ENCODE results near the gene PLCH1.
"Not testable (repeated sequence)": the region's sequence is repeated elsewhere in the genome, so short reads cannot be mapped to it uniquely, and the experiment has no call there.

PLCH1 gene

DNA sequence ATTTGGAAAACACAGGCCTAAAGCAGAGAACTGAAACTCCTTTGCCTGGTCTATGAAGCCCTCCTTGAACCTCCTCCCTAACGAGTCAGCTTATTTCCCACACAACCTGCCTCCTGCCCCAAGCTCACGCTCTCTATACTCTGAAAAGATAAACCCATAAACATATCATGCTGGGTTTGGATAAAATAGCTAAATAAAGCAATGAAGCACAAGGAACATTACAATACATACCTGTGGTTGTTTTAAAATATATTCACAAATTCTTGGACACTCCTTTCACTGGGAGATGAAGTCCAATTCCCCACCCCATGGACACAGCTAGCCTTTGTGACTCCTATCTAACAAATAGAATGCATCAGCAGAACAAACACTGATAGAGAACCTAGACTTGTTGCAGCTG lies 98.2 kb downstream of the PLCH1 start:
- TF ChIP-seq, protein P1, sequence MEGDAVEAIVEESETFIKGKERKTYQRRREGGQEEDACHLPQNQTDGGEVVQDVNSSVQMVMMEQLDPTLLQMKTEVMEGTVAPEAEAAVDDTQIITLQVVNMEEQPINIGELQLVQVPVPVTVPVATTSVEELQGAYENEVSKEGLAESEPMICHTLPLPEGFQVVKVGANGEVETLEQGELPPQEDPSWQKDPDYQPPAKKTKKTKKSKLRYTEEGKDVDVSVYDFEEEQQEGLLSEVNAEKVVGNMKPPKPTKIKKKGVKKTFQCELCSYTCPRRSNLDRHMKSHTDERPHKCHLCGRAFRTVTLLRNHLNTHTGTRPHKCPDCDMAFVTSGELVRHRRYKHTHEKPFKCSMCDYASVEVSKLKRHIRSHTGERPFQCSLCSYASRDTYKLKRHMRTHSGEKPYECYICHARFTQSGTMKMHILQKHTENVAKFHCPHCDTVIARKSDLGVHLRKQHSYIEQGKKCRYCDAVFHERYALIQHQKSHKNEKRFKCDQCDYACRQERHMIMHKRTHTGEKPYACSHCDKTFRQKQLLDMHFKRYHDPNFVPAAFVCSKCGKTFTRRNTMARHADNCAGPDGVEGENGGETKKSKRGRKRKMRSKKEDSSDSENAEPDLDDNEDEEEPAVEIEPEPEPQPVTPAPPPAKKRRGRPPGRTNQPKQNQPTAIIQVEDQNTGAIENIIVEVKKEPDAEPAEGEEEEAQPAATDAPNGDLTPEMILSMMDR (IDR thresholded peaks at IDR 0.05; ENCODE audit: borderline replicate concordance, insufficient read depth, low read depth, low read length) = no peak
- H3K4me3 ChIP-seq (ENCODE audit: low read depth, low read length) = no peak overlapping the region

DNA sequence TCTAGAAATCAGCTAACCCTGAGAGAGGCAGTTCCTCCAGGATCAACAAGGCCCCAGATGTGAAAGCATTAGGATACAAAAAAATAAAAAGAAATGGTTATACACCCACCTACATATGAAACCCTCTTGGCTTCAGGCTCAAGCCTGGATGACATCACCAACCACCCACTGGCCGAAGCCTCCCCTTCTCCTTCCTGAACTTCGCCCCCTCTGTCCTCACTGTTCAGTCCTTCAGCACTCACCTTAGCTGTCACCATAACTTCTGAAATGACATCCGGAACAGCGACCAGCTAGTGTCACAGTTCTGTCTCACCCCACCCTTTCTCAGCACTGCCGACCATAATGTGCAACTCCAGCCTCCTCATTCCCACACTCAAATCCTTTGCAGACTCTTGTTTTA lies 98.7 kb downstream of the PLCH1 start:
- TF ChIP-seq, protein P1 (IDR thresholded peaks at IDR 0.05; ENCODE audit: borderline replicate concordance, insufficient read depth, low read depth, low read length) = no peak
- no peak overlapping the region for H3K4me3 ChIP-seq (ENCODE audit: low read depth, low read length)

DNA sequence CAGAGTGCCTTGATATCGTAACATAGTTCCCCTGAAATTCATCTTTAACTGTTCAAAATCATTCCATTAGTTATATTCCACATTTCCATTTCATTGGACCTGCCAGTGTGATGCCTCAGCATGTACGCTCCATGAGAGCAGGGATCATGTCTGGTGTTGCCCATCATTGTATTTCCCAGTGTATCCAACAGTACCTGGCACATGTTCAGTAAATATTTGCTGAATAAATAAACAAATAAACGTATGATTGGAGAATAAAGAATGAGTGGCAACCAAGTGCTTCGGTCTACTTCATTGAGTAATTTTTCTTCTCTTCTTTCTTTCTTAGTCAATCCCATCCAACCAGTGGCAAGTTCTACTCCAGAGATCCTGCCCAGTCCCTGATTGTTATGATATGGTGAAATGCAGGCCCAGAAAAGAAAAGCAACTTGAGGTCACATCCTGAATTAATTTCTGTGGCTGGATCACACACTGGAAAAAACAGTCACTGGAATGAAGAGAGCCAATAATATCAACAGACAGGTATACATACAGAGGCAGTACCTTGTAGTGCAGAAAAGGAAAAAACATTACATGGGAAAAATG lies 101.2 kb downstream of the PLCH1 start:
- no peak overlapping the region for H3K4me3 ChIP-seq (ENCODE audit: low read depth, low read length)
- TF ChIP-seq, protein P1 (IDR thresholded peaks at IDR 0.05; ENCODE audit: borderline replicate concordance, insufficient read depth, low read depth, low read length) = no peak

DNA sequence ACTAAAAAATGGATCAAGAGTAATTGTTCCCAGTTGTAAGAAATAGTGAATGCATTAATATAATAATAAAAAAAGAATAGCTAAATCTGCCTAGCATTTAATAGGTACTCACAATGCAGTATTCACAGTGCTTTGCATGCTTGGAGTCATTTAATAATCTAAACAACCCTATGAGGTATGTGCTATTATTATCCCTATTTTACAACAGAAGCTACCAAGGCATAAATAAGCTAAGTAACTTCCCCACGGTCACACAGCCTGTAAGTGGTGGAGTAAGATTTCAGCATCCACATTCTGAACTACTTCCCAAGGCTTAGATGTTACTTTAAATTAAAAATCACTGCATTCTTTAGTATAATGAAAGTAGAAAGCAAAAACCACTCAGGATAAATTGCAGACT lies 102.9 kb downstream of the PLCH1 start:
- TF ChIP-seq, protein P1 (IDR thresholded peaks at IDR 0.05; ENCODE audit: borderline replicate concordance, insufficient read depth, low read depth, low read length) = no peak
- H3K4me3 ChIP-seq (ENCODE audit: low read depth, low read length) = no peak overlapping the region

DNA sequence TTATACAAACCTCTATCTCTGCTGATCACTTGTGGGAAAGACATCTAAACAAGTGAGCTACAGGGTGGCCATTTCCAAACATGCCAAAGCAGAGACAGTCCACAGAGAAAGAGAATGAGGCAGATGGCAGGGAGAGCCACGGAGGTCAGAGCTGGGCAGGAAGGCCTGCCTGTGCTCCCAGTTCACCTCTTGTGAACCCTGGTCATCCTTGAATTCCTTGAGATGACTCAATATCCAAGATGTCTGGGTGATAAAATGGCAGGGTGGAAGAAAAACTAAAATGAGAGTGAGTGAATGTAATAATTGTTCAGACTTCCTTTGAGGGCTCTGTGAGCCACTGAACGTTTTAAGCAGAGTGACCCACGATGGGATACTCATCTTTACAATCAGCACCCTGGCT lies 104.8 kb downstream of the PLCH1 start:
- TF ChIP-seq, protein P1 (IDR thresholded peaks at IDR 0.05; ENCODE audit: borderline replicate concordance, insufficient read depth, low read depth, low read length) = no peak
- no peak overlapping the region for H3K4me3 ChIP-seq (ENCODE audit: low read depth, low read length)

DNA sequence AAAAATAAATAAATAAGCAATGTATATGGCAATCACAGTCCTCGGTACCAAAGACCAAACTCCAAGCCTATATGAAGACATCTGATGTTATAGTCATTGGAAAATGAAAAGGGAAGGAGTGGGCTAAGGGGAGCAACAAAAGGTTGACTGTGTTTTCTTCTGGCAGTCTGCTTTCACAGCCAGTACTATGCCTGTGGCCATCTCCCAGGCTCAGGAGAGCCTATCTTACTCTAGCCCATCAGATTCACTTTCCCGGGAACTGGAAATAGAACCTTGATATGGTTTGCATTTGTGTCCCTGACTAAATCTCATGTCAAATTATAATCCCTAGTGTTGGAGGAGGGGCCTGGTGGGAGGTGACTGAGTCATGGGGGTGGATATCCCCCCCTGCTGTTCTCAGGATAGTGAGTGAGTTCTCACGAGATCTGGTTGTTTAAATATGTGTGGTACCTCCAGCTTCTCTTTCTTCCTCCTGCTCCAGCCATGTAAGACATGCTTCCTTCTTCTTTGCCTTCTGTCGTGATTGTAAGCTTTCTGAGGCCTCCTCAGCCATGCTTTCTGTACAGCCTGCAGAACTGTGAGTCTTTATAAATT lies 105.3 kb downstream of the PLCH1 start:
- no peak overlapping the region for H3K4me3 ChIP-seq (ENCODE audit: low read depth, low read length)
- TF ChIP-seq, protein P1 (IDR thresholded peaks at IDR 0.05; ENCODE audit: borderline replicate concordance, insufficient read depth, low read depth, low read length) = no peak

DNA sequence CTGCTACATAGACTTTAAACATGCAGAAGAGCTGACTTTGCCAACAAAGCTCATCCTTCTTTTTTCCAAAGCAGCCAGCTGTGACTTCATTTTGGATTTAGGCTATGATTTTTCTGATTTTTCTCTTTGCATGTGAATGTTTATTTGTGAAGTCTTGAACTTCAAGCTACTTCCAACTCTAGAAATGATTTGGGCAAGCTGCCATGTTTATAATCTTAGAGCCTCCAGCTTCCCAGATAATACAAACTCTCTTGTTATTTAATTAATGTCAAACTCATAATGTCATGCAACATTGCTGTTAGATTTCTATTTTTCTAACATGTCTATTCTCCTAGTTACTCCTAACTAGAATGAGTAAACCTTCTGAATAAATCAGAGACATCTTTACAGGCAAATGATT lies 106.4 kb downstream of the PLCH1 start:
- H3K4me3 ChIP-seq (ENCODE audit: low read depth, low read length) = not testable (repeated sequence)

Data from GM12875 (cell line).